Gastrocnemius medialis (tissue), 4 donors: ENCODE measurements around the gene CDC42EP2.

Source experiments
- CTCF ChIP-seq, 5 experiments: fragments of 450-650 bp in 3 of 5; fragments of 200-600 bp in 2 of 5; sonication (generic) in 2 of 5; IDR thresholded peaks in 4 of 5; conservative IDR thresholded peaks in 1 of 5; 1 replicate in 4 of 5; 2 replicates in 1 of 5; pipeline ENCODE4 v1.5.1; 2016 to 2019; ENCODE audit warnings: antibody characterized with exemption in 5 of 5, mild to moderate bottlenecking in 3 of 5, moderate library complexity in 3 of 5
- POLR2A ChIP-seq, 2 donors: fragments of 450-650 bp; IDR thresholded peaks; one replicate each; pipeline ENCODE4 v1.6.1; 2017; ENCODE audit warnings: antibody characterized with exemption in 2 of 2, mild to moderate bottlenecking in 2 of 2, moderate library complexity in 2 of 2

DNA sequence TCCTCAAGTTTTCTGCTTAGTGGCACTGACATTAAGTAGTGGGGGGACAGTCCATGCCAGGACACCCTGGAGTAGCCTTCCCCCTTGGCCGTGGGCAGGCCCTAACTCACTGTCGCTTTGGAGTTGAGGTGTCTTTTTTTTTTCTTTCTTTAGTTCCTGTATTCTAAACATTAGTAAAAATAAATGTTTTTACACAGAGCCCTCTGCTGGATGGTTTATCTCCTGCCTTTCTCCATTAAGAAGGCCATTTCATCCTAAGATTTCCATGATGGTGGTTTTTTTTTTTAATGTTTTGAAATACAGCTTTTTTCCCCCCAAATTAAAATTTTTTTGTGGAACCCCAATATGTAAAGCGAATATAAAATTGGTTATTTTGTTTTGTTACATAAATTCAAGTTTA, 38.1 kb downstream of the CDC42EP2 start:
- TF ChIP-seq CTCF (IDR thresholded peaks at IDR 0.05 in 4 of 5, conservative IDR thresholded peaks at IDR 0.05 in 1 of 5) (no peak), POLR2A (IDR thresholded peaks at IDR 0.05) (no peak)
